B cell (primary cell): ENCODE data around the gene LRRC4B. TPM values are rescaled to one million over a fixed set of nuclear protein-coding genes. Genes with fewer than 3 reads are reported as not detected.

Experiments
- ATAC-seq: fragments of 200-7000 bp; cut with Tn5 transposase; one replicate; pipeline ENCODE4 v1.10.0; 2021; ENCODE audit warnings: low read depth, mild to moderate bottlenecking, moderate number of reproducible peaks, moderate library complexity
- CTCF ChIA-PET: fragments of 350-600 bp; sonication (Branson Sonifier 250); formaldehyde crosslinking; loops from one replicate; lab custom pipeline; 2021; ENCODE audit warnings: antibody characterized with exemption, inconsistent platforms; lab: Charles Lee
- POLR2A ChIA-PET: fragments of 350-600 bp; sonication (Branson Sonifier 250); formaldehyde crosslinking; loops from one replicate; lab custom pipeline; 2021; ENCODE audit warnings: antibody characterized with exemption; lab: Charles Lee
- DNase-seq: peaks from one replicate; pipeline ENCODE4 v3.0.0; 2013
- H2AFZ ChIP-seq: 2 replicates; pipeline ENCODE4 v1.6.1; 2012; ENCODE audit warnings: mild to moderate bottlenecking, low read depth, low read length; ENCODE audit not compliant: insufficient read depth, poor library complexity, severe bottlenecking
- H3K27ac ChIP-seq, 2 donors: 1 replicate in 1 of 2; 2 replicates in 1 of 2; pipeline ENCODE4 v1.5.1; 2012 to 2013; ENCODE audit warnings: low read length in 2 of 2, mild to moderate bottlenecking in 2 of 2, moderate library complexity in 1 of 2
- H3K27me3 ChIP-seq, 4 experiments: fragments of 200-600 bp in 1 of 4; sonication (generic) in 1 of 4; replicated peaks in 1 of 4; 1 replicate in 2 of 4; 2 replicates in 2 of 4; pipeline versions ENCODE4 v1.6.1 to v1.7.0; 2013 to 2016; ENCODE audit warnings: low read length in 3 of 4, mild to moderate bottlenecking in 2 of 4, mixed read lengths in 1 of 4, moderate library complexity in 1 of 4; ENCODE audit not compliant: insufficient read depth in 4 of 4, control insufficient read depth in 3 of 4; ENCODE audit errors: control extremely low read depth in 1 of 4
- H3K36me3 ChIP-seq, 2 experiments: replicated peaks in 1 of 2; 1 replicate in 1 of 2; 2 replicates in 1 of 2; pipeline versions ENCODE4 v1.6.1 to v1.7.1; 2013; ENCODE audit warnings: low read length in 1 of 2; ENCODE audit not compliant: insufficient read depth in 2 of 2, control insufficient read depth in 1 of 2; ENCODE audit errors: control extremely low read depth in 1 of 2, extremely low read depth in 1 of 2
- H3K4me1 ChIP-seq, 2 donors: fragments of 200-600 bp in 1 of 2; sonication (generic) in 1 of 2; 1 replicate in 1 of 2; 2 replicates in 1 of 2; pipeline versions ENCODE4 v1.5.1 to v1.6.1; 2013 to 2017; ENCODE audit warnings: low read length in 2 of 2; ENCODE audit not compliant: control insufficient read depth in 2 of 2, insufficient read depth in 2 of 2
- H3K4me2 ChIP-seq: replicated peaks from 2 replicates; pipeline ENCODE3; 2012; ENCODE audit warnings: mild to moderate bottlenecking, low read depth, low read length; ENCODE audit not compliant: poor library complexity, severe bottlenecking
- H3K4me3 ChIP-seq, 5 experiments: fragments of 200-600 bp in 1 of 5; sonication (generic) in 1 of 5; 1 replicate in 3 of 5; 2 replicates in 2 of 5; pipeline versions ENCODE4 v1.5.1 to v1.7.0; 2011 to 2016; ENCODE audit warnings: low read length in 4 of 5, mild to moderate bottlenecking in 4 of 5, low read depth in 2 of 5, control low read depth in 1 of 5, moderate library complexity in 1 of 5; ENCODE audit not compliant: insufficient read depth in 1 of 5; ENCODE audit errors: control extremely low read depth in 1 of 5, extremely low read depth in 1 of 5
- H3K79me2 ChIP-seq: fragments of 200-600 bp; sonication (generic); one replicate; pipeline ENCODE4 v1.6.0; 2016; ENCODE audit warnings: low read length; ENCODE audit not compliant: control insufficient read depth, insufficient read depth
- H3K9ac ChIP-seq: fragments of 200-600 bp; sonication (generic); 2 replicates; pipeline ENCODE4 v1.6.1; 2017; ENCODE audit warnings: mild to moderate bottlenecking, low read length, moderate library complexity
- H3K9me3 ChIP-seq, 3 donors: one replicate each; pipeline versions ENCODE4 v1.6.1 to v1.7.1; 2013; ENCODE audit warnings: low read length in 2 of 3; ENCODE audit not compliant: control insufficient read depth in 2 of 3, insufficient read depth in 1 of 3; ENCODE audit errors: control extremely low read depth in 1 of 3
- H4K20me1 ChIP-seq: 2 replicates; pipeline ENCODE4 v1.6.0; 2012; ENCODE audit warnings: mild to moderate bottlenecking, low read length; ENCODE audit not compliant: insufficient read depth, control insufficient read depth, poor library complexity, severe bottlenecking
- H3K27ac Mint-ChIP-seq: one replicate; pipeline ENCODE4 v1.8.0; 2021; ENCODE audit warnings: mixed read lengths
- H3K27me3 Mint-ChIP-seq: one replicate; pipeline ENCODE4 v1.8.0; 2021; ENCODE audit warnings: mixed read lengths
- H3K4me1 Mint-ChIP-seq: one replicate; pipeline ENCODE4 v1.8.0; 2021; ENCODE audit warnings: mixed read lengths
- H3K4me3 Mint-ChIP-seq: one replicate; pipeline ENCODE4 v1.8.0; 2021; ENCODE audit warnings: mixed read lengths
- H3K9me3 Mint-ChIP-seq: one replicate; pipeline ENCODE4 v1.8.0; 2022; ENCODE audit warnings: mixed read lengths; ENCODE audit not compliant: insufficient read depth
- CTCF ChIP-seq: fragments of 200-600 bp; IDR thresholded peaks from one replicate; pipeline ENCODE4 v1.8.0; 2022; ENCODE audit warnings: antibody characterized with exemption, mild to moderate bottlenecking
- EZH2 ChIP-seq: IDR thresholded peaks from 2 replicates; pipeline ENCODE4 v1.6.1; 2012; ENCODE audit warnings: borderline replicate concordance, low read depth, mild to moderate bottlenecking, moderate library complexity, low read length; ENCODE audit not compliant: insufficient read depth, poor library complexity, severe bottlenecking
- WGBS: methylation state at CpG from one replicate; pipeline ENCODE4 v1.1.5; 2013; ENCODE audit warnings: missing lambda C conversion rate; ENCODE audit not compliant: insufficient coverage; 5-methylcytosine and 5-hydroxymethylcytosine counted together
- intact Hi-C: fragments of 100-400 bp; cut with micrococcal nuclease; formaldehyde crosslinking; loops from one replicate; pipeline ENCODE4 v1.10.0; 2022
- polyA plus RNA-seq: library from polyadenylated mRNA; depleted of rRNA; stranded (reverse); fragments of >200 nt; gene quantifications from 2 replicates; pipeline ENCODE4 v1.2.3, GENCODE V29; 2012
- total RNA-seq, 2 donors: library from RNA; stranded (reverse); fragments of 120-200 nt in 1 of 2; gene quantifications; 1 replicate in 1 of 2; 2 replicates in 1 of 2; pipeline versions ENCODE4 v1.2.3 to v1.2.4, GENCODE V29; 2013 to 2022

The LRRC4B gene
- total and polyA plus RNA-seq, 2 donors (not counting 1 experiment from before 2014, with no cell fraction given), result 0.03 TPM; not detected in 1

GRCh38 chr19:50496189-50497021 is 71.8 kb downstream of the LRRC4B start:
- Histone ChIP-seq H3K9ac (no peak overlapping the region), H3K4me1 (peaks cover 11% of the 10 kb centered on the region in 2 donors), H3K9me3 (peaks cover 0 to 3% (median 0%) of the 10 kb centered on the region in 3 donors), H3K79me2 (no peaks in the 10 kb centered on the region), H2AFZ (no peak overlapping the region), H3K36me3 (no peaks in the 10 kb centered on the region), H3K4me2 (no peak overlapping the region), H3K27me3 (no peaks in the 10 kb centered on the region), H3K27ac (no peak overlapping the region), H4K20me1 (no peaks in the 10 kb centered on the region), H3K4me3 (no peak overlapping the region)
- intact Hi-C loops, result no loop called here
- Mint-ChIP-seq H3K27ac (no peak overlapping the region), H3K9me3 (no peaks in the 10 kb centered on the region), H3K4me3 (no peak overlapping the region), H3K4me1 (peaks cover 11% of the 10 kb centered on the region), H3K27me3 (no peaks in the 10 kb centered on the region)
- TF ChIP-seq CTCF (no peak), EZH2 (no peak)
- CTCF ChIA-PET, result no interaction called here
- POLR2A ChIA-PET, result no interaction called here
- WGBS, result 93% methylated on average over 23 of the region's 30 CpGs
- DNase-seq (no peak), ATAC-seq (no peak)

- intact Hi-C loops, result no loop called here
- POLR2A ChIA-PET, result no interaction called here
- DNase-seq, result no peak
- peaks cover 21% of the 10 kb centered on the region for H3K4me1 Mint-ChIP-seq
- no peak for ATAC-seq
- Histone ChIP-seq H3K4me3 (no peak overlapping the region), H4K20me1 (no peaks in the 10 kb centered on the region), H3K36me3 (no peaks in the 10 kb centered on the region), H3K9me3 (peaks cover 0 to 8% (median 0%) of the 10 kb centered on the region in 3 donors), H3K4me2 (no peak overlapping the region), H3K27ac (no peak overlapping the region), H2AFZ (no peak overlapping the region), H3K4me1 (peaks cover 12% of the 10 kb centered on the region in 2 donors), H3K9ac (no peak overlapping the region), H3K27me3 (no peaks in the 10 kb centered on the region), H3K79me2 (no peaks in the 10 kb centered on the region)
- H3K4me3 Mint-ChIP-seq, result no peak overlapping the region
- TF ChIP-seq CTCF, result no peak
- TF ChIP-seq EZH2, result no peak
- CTCF ChIA-PET, result interaction anchor here (0.5 kb wide), 1 partner anchor 307 kb away, joined by 4 read pairs; no protein-coding TSS in a partner anchor
- H3K27ac Mint-ChIP-seq, result no peak overlapping the region
- WGBS, result 91% methylated on average over 3 of the region's 5 CpGs
- H3K9me3 Mint-ChIP-seq, result no peaks in the 10 kb centered on the region
- H3K27me3 Mint-ChIP-seq, result no peaks in the 10 kb centered on the region
Observed at GRCh38 chr19:50495020-50495531, 73.2 kb downstream of the LRRC4B start.
